Measurements from ENCODE around the gene EIF3L. TPM values are rescaled to one million over a fixed set of nuclear protein-coding genes. Genes with fewer than 3 reads are reported as not detected.

Gene EIF3L
- total RNA-seq, 1 experiment from 2014 or later: 739 TPM

DNA sequence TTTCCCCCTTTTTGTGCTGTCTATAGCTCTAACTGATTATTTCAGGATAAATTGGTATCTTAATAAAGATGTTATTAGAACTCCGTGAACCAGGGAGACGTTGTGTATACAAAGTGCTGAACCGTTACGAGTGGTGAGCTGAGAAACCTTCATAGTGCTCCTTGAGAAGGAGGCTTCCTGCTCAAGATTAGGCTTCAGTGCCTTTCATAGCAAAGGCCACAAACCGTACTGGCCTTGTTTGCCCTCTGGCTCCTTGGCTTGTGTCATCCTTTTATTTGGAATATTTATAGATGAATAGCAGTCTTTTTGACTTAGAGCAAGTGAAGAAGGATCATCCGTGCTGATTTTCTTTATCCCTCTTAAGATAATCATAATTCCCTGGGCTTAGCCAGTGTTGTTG lies 16.3 kb downstream of the EIF3L start:
- Histone ChIP-seq H2BK15ac (ENCODE audit: low read depth, low read length) (no peak overlapping the region), H2AK5ac (ENCODE audit: insufficient read length, low read length) (no peak overlapping the region), H3K9ac (ENCODE audit: extremely low read depth, insufficient read length, low read length) (no peak overlapping the region), H3K14ac (ENCODE audit: insufficient read depth, low read length) (no peak overlapping the region), H3K79me2 (ENCODE audit: insufficient read depth, low read length) (no peaks in the 10 kb centered on the region), H3K4ac (ENCODE audit: low read depth, low read length) (no peak overlapping the region), H3K18ac (ENCODE audit: insufficient read length, low read depth, low read length) (no peak overlapping the region), H4K8ac (replicated peaks; ENCODE audit: insufficient read length, low read depth, low read length) (no peak overlapping the region), H3K9me3 (ENCODE audit: control insufficient read depth, low read depth, low read length) (no peaks in the 10 kb centered on the region), H3K79me1 (ENCODE audit: insufficient read depth, low read depth, low read length, poor library complexity, severe bottlenecking) (peaks cover 3% of the 10 kb centered on the region), H3K27ac (ENCODE audit: insufficient read length, low read depth, low read length) (no peak overlapping the region), H3K27me3 (ENCODE audit: insufficient read depth, low read length) (no peaks in the 10 kb centered on the region), H4K91ac (ENCODE audit: insufficient read length, low read depth, low read length) (no peak overlapping the region), H2AFZ (ENCODE audit: low read length) (no peak overlapping the region), H3T11ph (ENCODE audit: low read length) (no peak overlapping the region), H4K5ac (ENCODE audit: insufficient read length, low read depth, low read length) (no peak overlapping the region), H3K56ac (ENCODE audit: insufficient read length, low read depth, low read length) (no peak overlapping the region), H3K4me1 (ENCODE audit: insufficient read depth, low read length) (no peaks in the 10 kb centered on the region), H2BK120ac (ENCODE audit: low read depth, low read length, poor library complexity, severe bottlenecking) (no peak overlapping the region), H4K20me1 (ENCODE audit: control insufficient read depth, insufficient read depth, insufficient read length) (no peaks in the 10 kb centered on the region), H3K23ac (ENCODE audit: insufficient read length, low read depth, low read length) (no peak overlapping the region), H3K23me2 (ENCODE audit: insufficient read length, low read depth, low read length, poor library complexity, severe bottlenecking) (no peaks in the 10 kb centered on the region), H2BK5ac (ENCODE audit: insufficient read length, low read length) (no peak overlapping the region), H2BK20ac (ENCODE audit: low read depth, low read length, poor library complexity, severe bottlenecking) (no peak overlapping the region), H2BK12ac (ENCODE audit: insufficient read length, low read depth, low read length) (no peak overlapping the region), H3K4me2 (ENCODE audit: insufficient read depth, insufficient read length, low read length) (no peak overlapping the region)
- peaks cover 4 to 10% of the 10 kb centered on the region in 2 experiments; a peak in 3 of 4 replicates for H3K4me1 Mint-ChIP-seq
- no CpG with 5 or more reads among the region's 6 CpGs for WGBS (ENCODE audit: extremely low coverage, insufficient read length, low lambda C conversion rate)
- H3K4me3 Mint-ChIP-seq: no peak overlapping the region
- TF ChIP-seq CTCF (conservative IDR thresholded peaks at IDR 0.05): no peak
- H3K27me3 Mint-ChIP-seq (ENCODE audit: low read depth): no peaks in the 10 kb centered on the region
- no peak for DNase-seq
- peaks cover 60 to 94% (median 87%) of the 10 kb centered on the region in 3 experiments for H3K36me3 Mint-ChIP-seq (ENCODE audit: insufficient read depth in 1 of 3, low read depth in 3 of 3)
- H3K27ac Mint-ChIP-seq: peak overlapping the region in 1 of 3 experiments; percentile 79; a peak in 1 of 7 replicates
- H3K9me3 Mint-ChIP-seq: no peaks in the 10 kb centered on the region

All from H9 (cell line).